ENCODE results near the gene TREM2.

The TREM2 gene

DNA sequence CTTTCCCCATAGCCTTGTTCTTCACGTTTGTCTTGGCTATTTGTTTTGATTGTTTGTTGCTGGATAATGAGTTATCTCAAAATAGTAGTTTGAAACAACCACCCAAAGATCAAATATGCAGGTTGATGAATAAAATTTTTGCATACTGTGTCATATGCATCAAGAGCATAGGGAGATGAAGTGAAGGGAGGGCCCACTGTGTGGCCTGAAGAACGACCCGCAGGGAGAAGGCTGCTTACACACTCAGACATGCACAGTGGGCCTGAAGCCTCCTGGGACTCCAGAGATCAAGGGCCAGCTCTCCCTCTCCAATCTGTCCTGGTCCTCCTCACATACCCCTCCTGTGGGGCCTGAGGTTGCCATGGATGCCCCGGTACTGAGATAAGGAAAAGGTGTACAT is 16.2 kb upstream of the TREM2 start:
- no peak overlapping the region for H3K27ac ChIP-seq (ENCODE audit: low read length)
- no peaks in the 10 kb centered on the region for H3K9me3 ChIP-seq (ENCODE audit: control insufficient read depth in 1 of 2, low read length in 2 of 2)
- H3K4me3 ChIP-seq (ENCODE audit: low read depth in 1 of 2, low read length in 2 of 2): no peak overlapping the region
- no peaks in the 10 kb centered on the region for H3K36me3 ChIP-seq (ENCODE audit: control insufficient read depth in 1 of 2, insufficient read depth in 2 of 2, low read length in 2 of 2)
- H3K27me3 ChIP-seq (ENCODE audit: low read depth, low read length): no peaks in the 10 kb centered on the region
- no peaks in the 10 kb centered on the region for H3K4me1 ChIP-seq (ENCODE audit: control insufficient read depth in 1 of 2, insufficient read depth in 2 of 2, low read length in 2 of 2)

DNA sequence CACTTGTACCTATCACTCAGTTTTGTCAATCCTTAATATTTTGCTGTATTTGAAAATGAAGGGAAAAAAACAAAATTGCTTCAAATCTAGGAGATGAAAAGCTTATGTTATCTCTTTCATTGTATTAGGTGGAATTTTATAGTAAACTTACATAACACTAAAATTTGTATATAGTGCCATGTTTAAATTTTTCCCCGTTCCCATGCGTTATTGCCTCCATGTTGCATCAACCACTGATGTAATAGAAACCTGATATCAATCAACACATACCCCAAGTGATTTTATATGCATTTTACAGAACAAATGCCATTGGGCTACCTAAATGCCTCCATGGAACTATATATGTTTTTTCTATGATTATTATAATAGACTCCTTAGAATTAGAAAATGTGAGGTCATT is 14.8 kb upstream of the TREM2 start:
- Histone ChIP-seq H3K4me3 (ENCODE audit: low read depth in 1 of 2, low read length in 2 of 2) (no peak overlapping the region), H3K27me3 (ENCODE audit: low read depth, low read length) (no peaks in the 10 kb centered on the region), H3K4me1 (ENCODE audit: control insufficient read depth in 1 of 2, insufficient read depth in 2 of 2, low read length in 2 of 2) (no peaks in the 10 kb centered on the region), H3K9me3 (ENCODE audit: control insufficient read depth in 1 of 2, low read length in 2 of 2) (no peaks in the 10 kb centered on the region), H3K36me3 (ENCODE audit: control insufficient read depth in 1 of 2, insufficient read depth in 2 of 2, low read length in 2 of 2) (no peaks in the 10 kb centered on the region), H3K27ac (ENCODE audit: low read length) (no peak overlapping the region)

DNA sequence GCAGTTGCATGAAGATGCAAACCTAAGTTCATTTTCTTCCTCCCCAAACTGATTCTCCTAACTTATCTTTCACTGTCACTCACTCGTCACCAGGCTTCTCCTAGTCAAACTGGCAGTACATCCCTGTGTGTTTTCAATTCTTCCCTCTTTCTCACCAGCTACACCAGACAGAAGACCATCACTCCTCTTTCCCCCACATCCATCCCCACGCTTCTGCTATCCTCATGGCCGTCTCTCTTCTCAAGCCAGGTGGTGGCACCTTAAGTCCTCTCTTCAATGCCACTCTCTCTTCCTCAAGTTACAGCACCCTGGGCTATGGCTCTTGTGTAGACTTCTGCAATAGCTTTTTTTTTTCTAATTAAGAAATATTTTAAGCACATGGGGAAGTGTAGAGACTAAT is 14.4 kb upstream of the TREM2 start:
- H3K27me3 ChIP-seq (ENCODE audit: low read depth, low read length): no peaks in the 10 kb centered on the region
- no peak overlapping the region for H3K4me3 ChIP-seq (ENCODE audit: low read depth in 1 of 2, low read length in 2 of 2)
- H3K9me3 ChIP-seq (ENCODE audit: control insufficient read depth in 1 of 2, low read length in 2 of 2): no peaks in the 10 kb centered on the region
- H3K4me1 ChIP-seq (ENCODE audit: control insufficient read depth in 1 of 2, insufficient read depth in 2 of 2, low read length in 2 of 2): no peaks in the 10 kb centered on the region
- no peaks in the 10 kb centered on the region for H3K36me3 ChIP-seq (ENCODE audit: control insufficient read depth in 1 of 2, insufficient read depth in 2 of 2, low read length in 2 of 2)
- H3K27ac ChIP-seq (ENCODE audit: low read length): no peak overlapping the region

DNA sequence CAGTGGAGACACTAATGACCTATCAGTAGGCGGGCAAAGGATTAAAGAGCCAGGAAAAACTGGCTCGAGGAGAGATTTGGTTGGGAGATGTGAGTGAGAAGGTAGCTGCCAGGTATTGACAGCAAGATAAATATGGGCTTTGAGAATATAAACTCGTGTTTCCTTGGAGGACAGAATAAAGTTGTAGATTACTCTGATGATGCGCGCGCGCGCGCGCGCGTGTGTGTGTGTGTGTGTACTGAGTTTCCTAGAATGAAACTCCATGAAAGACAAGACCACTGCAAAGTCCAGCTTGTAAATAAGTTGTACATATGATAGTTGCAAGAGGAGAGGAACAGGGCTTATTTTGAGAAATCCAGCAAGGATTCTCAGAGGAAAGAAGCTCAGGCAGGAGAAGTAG is 13.3 kb upstream of the TREM2 start:
- H3K27ac ChIP-seq (ENCODE audit: low read length): no peak overlapping the region
- no peaks in the 10 kb centered on the region for H3K4me1 ChIP-seq (ENCODE audit: control insufficient read depth in 1 of 2, insufficient read depth in 2 of 2, low read length in 2 of 2)
- H3K27me3 ChIP-seq (ENCODE audit: low read depth, low read length): no peaks in the 10 kb centered on the region
- H3K36me3 ChIP-seq (ENCODE audit: control insufficient read depth in 1 of 2, insufficient read depth in 2 of 2, low read length in 2 of 2): no peaks in the 10 kb centered on the region
- no peak overlapping the region for H3K4me3 ChIP-seq (ENCODE audit: low read depth in 1 of 2, low read length in 2 of 2)
- H3K9me3 ChIP-seq (ENCODE audit: control insufficient read depth in 1 of 2, low read length in 2 of 2): no peaks in the 10 kb centered on the region

DNA sequence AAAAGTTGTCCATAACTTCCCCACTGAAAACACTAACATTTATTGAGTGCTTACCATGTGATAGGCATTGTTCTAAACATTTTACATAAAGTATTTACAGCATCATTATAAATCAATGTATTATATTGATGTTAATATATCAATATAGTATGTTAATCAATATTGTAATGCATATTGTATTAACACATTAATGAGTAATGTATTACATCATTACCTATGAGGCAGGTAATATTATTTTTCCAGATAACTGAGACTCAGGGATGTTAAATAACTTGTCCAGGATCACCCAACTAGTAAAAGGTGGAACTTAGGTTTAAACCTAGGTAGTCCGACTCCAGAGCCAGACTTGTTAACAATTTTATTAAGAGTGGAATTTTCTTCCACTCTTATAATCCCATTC is 12.2 kb upstream of the TREM2 start:
- Histone ChIP-seq H3K4me1 (ENCODE audit: control insufficient read depth in 1 of 2, insufficient read depth in 2 of 2, low read length in 2 of 2) (no peaks in the 10 kb centered on the region), H3K9me3 (ENCODE audit: control insufficient read depth in 1 of 2, low read length in 2 of 2) (no peaks in the 10 kb centered on the region), H3K27me3 (ENCODE audit: low read depth, low read length) (no peaks in the 10 kb centered on the region), H3K27ac (ENCODE audit: low read length) (no peak overlapping the region), H3K4me3 (ENCODE audit: low read depth in 1 of 2, low read length in 2 of 2) (no peak overlapping the region), H3K36me3 (ENCODE audit: control insufficient read depth in 1 of 2, insufficient read depth in 2 of 2, low read length in 2 of 2) (no peaks in the 10 kb centered on the region)

DNA sequence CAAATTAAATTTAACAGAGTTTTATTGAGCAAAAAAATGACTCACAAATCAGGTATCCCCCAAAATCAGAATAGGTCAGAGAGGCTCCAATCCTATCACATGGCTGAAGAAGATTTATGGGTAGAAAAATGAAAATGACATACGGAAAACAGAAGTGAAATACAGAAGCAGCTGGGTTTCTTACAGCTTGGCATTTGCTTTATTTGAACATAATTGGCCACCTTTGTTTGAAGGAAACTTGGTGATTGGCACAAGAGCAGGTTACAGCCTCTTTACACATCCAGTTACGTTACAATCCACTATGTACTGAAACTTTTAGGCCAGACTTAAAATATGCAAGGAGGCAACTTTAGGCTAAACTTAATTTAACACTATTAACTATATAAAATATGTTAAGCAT is 11.7 kb upstream of the TREM2 start:
- no peaks in the 10 kb centered on the region for H3K36me3 ChIP-seq (ENCODE audit: control insufficient read depth in 1 of 2, insufficient read depth in 2 of 2, low read length in 2 of 2)
- H3K27ac ChIP-seq (ENCODE audit: low read length): no peak overlapping the region
- no peak overlapping the region for H3K4me3 ChIP-seq (ENCODE audit: low read depth in 1 of 2, low read length in 2 of 2)
- H3K9me3 ChIP-seq (ENCODE audit: control insufficient read depth in 1 of 2, low read length in 2 of 2): no peaks in the 10 kb centered on the region
- no peaks in the 10 kb centered on the region for H3K4me1 ChIP-seq (ENCODE audit: control insufficient read depth in 1 of 2, insufficient read depth in 2 of 2, low read length in 2 of 2)
- no peaks in the 10 kb centered on the region for H3K27me3 ChIP-seq (ENCODE audit: low read depth, low read length)

DNA sequence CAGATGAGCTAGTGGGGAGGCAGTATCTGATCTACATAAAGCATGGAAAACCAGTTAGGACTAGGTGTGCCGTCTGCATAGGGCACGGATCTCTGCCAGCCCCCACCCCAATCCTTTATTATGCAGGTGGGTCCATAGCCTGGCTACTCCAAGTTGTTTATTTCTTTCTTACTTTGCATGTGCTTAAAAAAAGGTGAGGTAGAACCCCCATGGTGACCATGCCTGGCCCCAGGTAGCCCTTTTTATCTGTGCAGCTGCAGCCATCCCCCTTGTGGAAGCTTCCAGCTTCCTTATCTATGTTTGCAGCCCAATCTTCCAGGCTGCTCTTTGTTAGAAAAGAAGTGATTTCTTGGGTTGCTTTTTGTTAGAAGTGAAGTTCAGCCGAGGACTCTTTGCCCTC is 9.0 kb upstream of the TREM2 start:
- Histone ChIP-seq H3K4me1 (ENCODE audit: control insufficient read depth in 1 of 2, insufficient read depth in 2 of 2, low read length in 2 of 2) (no peaks in the 10 kb centered on the region), H3K27me3 (ENCODE audit: low read depth, low read length) (no peaks in the 10 kb centered on the region), H3K27ac (ENCODE audit: low read length) (no peak overlapping the region), H3K36me3 (ENCODE audit: control insufficient read depth in 1 of 2, insufficient read depth in 2 of 2, low read length in 2 of 2) (no peaks in the 10 kb centered on the region), H3K4me3 (ENCODE audit: low read depth in 1 of 2, low read length in 2 of 2) (no peak overlapping the region), H3K9me3 (ENCODE audit: control insufficient read depth in 1 of 2, low read length in 2 of 2) (no peaks in the 10 kb centered on the region)

DNA sequence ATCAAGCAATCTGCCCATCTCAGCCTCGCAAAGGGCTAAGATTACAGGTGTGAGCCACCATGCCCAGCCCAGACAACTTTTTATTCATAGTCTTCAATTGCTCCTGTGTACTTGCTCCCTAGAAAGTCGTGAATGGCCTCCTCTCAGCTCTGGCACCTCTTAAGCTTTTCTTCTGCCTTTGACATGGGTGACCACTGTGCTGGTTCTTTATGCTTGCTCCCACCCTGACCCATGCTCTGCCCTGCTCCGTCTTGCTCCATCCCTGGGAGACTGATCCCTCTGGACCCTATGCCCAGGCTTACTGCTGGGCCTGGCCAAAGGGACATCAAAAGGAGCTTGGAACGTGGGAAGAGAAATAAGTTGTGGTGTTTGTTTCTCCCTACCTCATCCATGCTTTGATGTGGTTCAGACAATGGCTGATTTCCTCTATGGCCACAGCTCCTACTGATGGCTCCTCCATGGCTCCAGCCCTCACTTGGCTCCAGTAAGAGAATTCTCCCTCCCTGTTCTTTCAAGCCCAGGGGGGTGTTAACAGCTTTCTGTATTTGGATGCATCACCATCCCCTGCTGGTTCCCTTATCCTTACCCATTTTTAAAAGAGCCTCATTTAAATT is 7.7 kb upstream of the TREM2 start:
- Histone ChIP-seq H3K4me1 (ENCODE audit: control insufficient read depth in 1 of 2, insufficient read depth in 2 of 2, low read length in 2 of 2) (no peaks in the 10 kb centered on the region), H3K9me3 (ENCODE audit: control insufficient read depth in 1 of 2, low read length in 2 of 2) (no peaks in the 10 kb centered on the region), H3K36me3 (ENCODE audit: control insufficient read depth in 1 of 2, insufficient read depth in 2 of 2, low read length in 2 of 2) (no peaks in the 10 kb centered on the region), H3K27ac (ENCODE audit: low read length) (no peak overlapping the region), H3K27me3 (ENCODE audit: low read depth, low read length) (no peaks in the 10 kb centered on the region), H3K4me3 (ENCODE audit: low read depth in 1 of 2, low read length in 2 of 2) (no peak overlapping the region)

DNA sequence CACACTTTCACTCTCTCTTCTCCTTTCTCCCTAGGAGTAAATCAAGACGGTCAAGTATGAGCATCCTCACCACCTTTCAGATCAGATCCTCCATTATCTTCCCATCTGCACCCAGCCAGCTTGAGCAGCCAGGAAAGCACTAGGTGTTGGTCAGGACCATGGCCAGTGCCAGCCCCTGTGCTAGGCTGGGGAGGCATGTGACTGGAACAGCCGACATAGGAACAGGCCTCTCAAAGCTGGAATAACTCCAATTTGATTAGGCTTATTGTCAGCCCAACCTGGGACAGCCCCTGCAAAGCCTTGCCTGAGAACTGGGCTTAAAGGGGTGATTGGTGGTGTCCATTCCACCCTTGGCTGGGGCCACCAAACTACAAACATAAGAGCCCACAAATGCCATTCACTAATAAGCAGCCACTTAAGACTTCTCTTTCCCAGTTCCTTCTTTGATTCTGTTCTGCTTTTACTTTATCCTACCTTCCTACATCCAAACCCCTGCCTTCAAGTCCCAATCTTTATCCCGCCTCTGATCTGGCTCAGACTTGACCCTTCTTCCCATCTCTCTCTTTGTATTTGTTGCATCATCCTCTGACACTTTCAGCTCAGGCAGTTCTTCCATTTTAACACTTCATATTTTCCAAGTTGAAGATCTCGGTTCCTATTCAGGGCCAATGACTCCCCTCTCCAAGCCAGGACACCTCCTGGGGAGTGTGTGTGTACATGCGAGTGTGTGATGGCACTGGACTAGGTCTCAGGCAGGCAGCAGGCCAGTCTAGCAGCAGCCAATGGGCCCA is 4.5 kb upstream of the TREM2 start:
- no peak overlapping the region for H3K27ac ChIP-seq (ENCODE audit: low read length)
- no peaks in the 10 kb centered on the region for H3K27me3 ChIP-seq (ENCODE audit: low read depth, low read length)
- H3K9me3 ChIP-seq (ENCODE audit: control insufficient read depth in 1 of 2, low read length in 2 of 2): no peaks in the 10 kb centered on the region
- H3K36me3 ChIP-seq (ENCODE audit: control insufficient read depth in 1 of 2, insufficient read depth in 2 of 2, low read length in 2 of 2): no peaks in the 10 kb centered on the region
- no peaks in the 10 kb centered on the region for H3K4me1 ChIP-seq (ENCODE audit: control insufficient read depth in 1 of 2, insufficient read depth in 2 of 2, low read length in 2 of 2)
- no peak overlapping the region for H3K4me3 ChIP-seq (ENCODE audit: low read depth in 1 of 2, low read length in 2 of 2)

DNA sequence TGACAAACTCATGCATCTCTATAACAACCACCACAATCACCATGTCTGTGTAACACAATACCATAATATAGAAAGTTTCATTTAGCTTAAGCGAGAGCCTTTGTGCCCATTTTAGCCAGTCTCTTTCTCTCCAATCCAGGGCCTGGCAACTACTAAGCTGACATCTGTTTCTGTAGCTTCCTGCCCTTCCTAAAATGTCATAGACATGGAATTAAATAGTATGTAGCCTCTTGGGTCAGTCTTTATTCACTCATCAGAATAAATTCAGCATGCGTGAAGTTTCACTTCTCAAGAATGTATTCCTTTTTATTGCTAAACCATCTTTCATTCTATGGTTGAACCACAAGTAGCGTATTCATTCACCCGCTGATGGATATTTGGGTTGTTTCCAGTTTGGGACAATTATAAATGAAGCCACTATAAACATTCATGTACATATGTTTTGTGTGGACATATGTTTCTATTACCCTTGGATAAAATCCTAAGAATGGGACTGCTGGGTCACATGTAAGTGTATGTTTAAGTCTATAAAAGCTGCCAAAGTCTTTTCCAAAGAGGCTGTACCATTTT is 1.7 kb upstream of the TREM2 start:
- no peaks in the 10 kb centered on the region for H3K36me3 ChIP-seq (ENCODE audit: control insufficient read depth in 1 of 2, insufficient read depth in 2 of 2, low read length in 2 of 2)
- no peak overlapping the region for H3K4me3 ChIP-seq (ENCODE audit: low read depth in 1 of 2, low read length in 2 of 2)
- no peaks in the 10 kb centered on the region for H3K27me3 ChIP-seq (ENCODE audit: low read depth, low read length)
- no peaks in the 10 kb centered on the region for H3K4me1 ChIP-seq (ENCODE audit: control insufficient read depth in 1 of 2, insufficient read depth in 2 of 2, low read length in 2 of 2)
- H3K27ac ChIP-seq (ENCODE audit: low read length): no peak overlapping the region
- H3K9me3 ChIP-seq (ENCODE audit: control insufficient read depth in 1 of 2, low read length in 2 of 2): no peaks in the 10 kb centered on the region

DNA sequence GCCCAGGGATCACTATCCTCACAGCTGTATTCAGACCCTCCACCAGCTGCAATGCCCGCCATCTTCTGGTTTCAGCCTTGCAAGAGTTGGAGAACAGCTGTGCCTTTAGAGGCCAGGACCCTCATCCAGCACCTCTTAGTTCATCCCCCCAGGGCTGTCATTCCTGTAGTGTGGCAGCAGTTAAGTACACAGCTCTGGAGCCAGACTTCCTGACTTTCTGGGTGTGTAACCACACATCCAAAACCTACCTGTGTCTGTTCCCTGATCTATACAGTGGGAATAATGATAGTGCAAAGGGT is 452 bp upstream of the TREM2 start:
- no peak overlapping the region for H3K27ac ChIP-seq (ENCODE audit: low read length)
- H3K9me3 ChIP-seq (ENCODE audit: control insufficient read depth in 1 of 2, low read length in 2 of 2): no peaks in the 10 kb centered on the region
- no peaks in the 10 kb centered on the region for H3K27me3 ChIP-seq (ENCODE audit: low read depth, low read length)
- no peaks in the 10 kb centered on the region for H3K4me1 ChIP-seq (ENCODE audit: control insufficient read depth in 1 of 2, insufficient read depth in 2 of 2, low read length in 2 of 2)
- no peak overlapping the region for H3K4me3 ChIP-seq (ENCODE audit: low read depth in 1 of 2, low read length in 2 of 2)
- no peaks in the 10 kb centered on the region for H3K36me3 ChIP-seq (ENCODE audit: control insufficient read depth in 1 of 2, insufficient read depth in 2 of 2, low read length in 2 of 2)
